GM12875 (cell line): ENCODE measurements around the gene SELENOV.

Experiments used
- H3K4me3 ChIP-seq: one replicate; pipeline ENCODE4 v1.5.1; 2011; ENCODE audit warnings: low read depth, low read length, control low read depth
- CTCF ChIP-seq: IDR thresholded peaks from 2 replicates; pipeline ENCODE4 v1.5.1; 2011; ENCODE audit warnings: low read depth, mild to moderate bottlenecking, control low read depth, inconsistent platforms, low read length, moderate library complexity, borderline replicate concordance; ENCODE audit not compliant: insufficient read depth

SELENOV gene

GRCh38 chr19:39514840-39515550 is at the start of gene SELENOV:
Gene SELENOV, plus strand, starts transcription at chr19:39515139. Its CDS starts 74 bp downstream, at chr19:39515213.
- no peak for TF ChIP-seq CTCF
- H3K4me3 ChIP-seq: peak within 1 kb of the TSS; percentile 12

GRCh38 chr19:39465956-39466747 is 48.8 kb upstream of the SELENOV start:
- TF ChIP-seq CTCF: no peak
- peak overlapping the region; percentile 5 for H3K4me3 ChIP-seq

DNA sequence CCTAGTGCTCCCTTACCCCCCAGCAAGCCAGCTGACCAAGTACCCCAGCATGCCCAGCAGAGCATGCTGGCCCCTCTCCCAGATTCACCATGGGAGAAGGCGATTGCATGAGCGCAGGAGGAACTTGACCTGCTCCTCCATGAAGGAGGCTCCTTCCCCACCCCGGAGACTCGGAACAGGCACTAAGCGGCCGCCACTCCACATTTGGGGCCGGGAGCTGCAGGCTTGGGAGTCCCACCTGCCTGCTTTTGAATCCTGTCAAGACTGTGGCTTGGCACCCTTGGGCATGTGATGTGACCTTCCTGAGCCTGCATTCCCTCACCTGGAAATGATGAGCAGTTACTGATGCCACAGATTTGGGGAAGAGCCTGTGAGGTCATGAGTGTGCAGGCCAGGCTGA is 47.0 kb upstream of the SELENOV start:
- no peak overlapping the region for H3K4me3 ChIP-seq
- no peak for TF ChIP-seq CTCF

DNA sequence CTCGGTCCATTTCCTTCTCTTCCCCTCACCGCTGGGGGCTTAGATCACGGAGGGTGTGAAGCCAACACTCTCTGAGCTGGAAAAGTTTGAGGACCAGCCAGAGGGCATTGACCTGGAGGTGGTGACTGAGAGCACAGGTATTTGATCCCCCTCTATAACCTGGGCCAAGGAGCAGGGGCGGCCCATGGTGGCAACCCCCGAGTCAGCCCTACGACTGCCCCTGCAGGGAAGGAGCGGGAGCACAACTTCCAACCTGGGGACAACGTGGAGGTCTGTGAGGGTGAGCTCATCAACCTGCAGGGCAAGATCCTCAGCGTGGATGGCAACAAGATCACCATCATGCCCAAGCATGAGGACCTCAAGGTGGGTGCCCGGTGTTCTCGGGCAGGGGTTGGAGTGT is 45.9 kb upstream of the SELENOV start:
- TF ChIP-seq CTCF: no peak
- no peak overlapping the region for H3K4me3 ChIP-seq

- H3K4me3 ChIP-seq: no peak overlapping the region
- no peak for TF ChIP-seq CTCF
Measured at GRCh38 chr19:39469567-39469966, 45.4 kb upstream of the SELENOV start.

- no peak for TF ChIP-seq CTCF
- H3K4me3 ChIP-seq: no peak overlapping the region
Measured at GRCh38 chr19:39470724-39471339, 44.1 kb upstream of the SELENOV start.
